ENCODE data around the gene IFNA5. TPM values are rescaled to one million over a fixed set of nuclear protein-coding genes. Genes with fewer than 3 reads are reported as not detected.

Gene IFNA5
- total RNA-seq (2016; rRNA removed; fragmentation: Illumina TruSeq; extraction: Trizol), result not detected in 2 replicates
- total RNA-seq (2016; cell fraction: cytosol; rRNA removed; fragmentation: Illumina TruSeq; extraction: Trizol; ENCODE audit: low read depth), result not detected in 2 replicates
- not detected in 2 replicates for total RNA-seq (2016; cell fraction: insoluble cytoplasmic fraction; rRNA removed; fragmentation: Illumina TruSeq; extraction: Trizol)
- not detected in 2 replicates for total RNA-seq (2016; cell fraction: membrane; rRNA removed; fragmentation: Illumina TruSeq; extraction: Trizol)
- total RNA-seq (2016; cell fraction: nucleus; rRNA removed; fragmentation: Illumina TruSeq; extraction: Trizol), result not detected in 2 replicates
- polyA plus RNA-seq (2011; rRNA removed), result not detected in 2 replicates
- not detected in 2 replicates for polyA plus RNA-seq (2011; cell fraction: cytosol; rRNA removed)
- not detected in 2 replicates for polyA plus RNA-seq (2011; cell fraction: nucleus; rRNA removed)
- not detected in 2 replicates for polyA plus RNA-seq (2012)
- not detected in 2 replicates for polyA plus RNA-seq (2016; cell fraction: cytosol; fragmentation: Illumina TruSeq; extraction: Trizol; ENCODE audit: low read depth)
- not detected in 2 replicates for polyA plus RNA-seq (2016; cell fraction: insoluble cytoplasmic fraction; fragmentation: Illumina TruSeq; extraction: Trizol; ENCODE audit: low read depth)
- polyA plus RNA-seq (2016; cell fraction: membrane; fragmentation: Illumina TruSeq; extraction: Trizol; ENCODE audit: low read depth), result not detected in 2 replicates
- polyA plus RNA-seq (2016; cell fraction: nucleus; fragmentation: Illumina TruSeq; extraction: Trizol; ENCODE audit: insufficient read depth, low read depth), result not detected in 2 replicates
- not detected in 2 replicates for polyA minus RNA-seq (2011; rRNA and poly(A)+ RNA removed; ENCODE audit: low replicate concordance)
- not detected in 2 replicates for polyA minus RNA-seq (2011; cell fraction: cytosol; rRNA and poly(A)+ RNA removed)
- polyA minus RNA-seq (2011; cell fraction: nucleus; rRNA and poly(A)+ RNA removed), result 0.50 TPM in 1 of 2 replicates, not detected in the other
- percentile 28 among the genes with signal in this experiment for Bru-seq, nascent RNA
- percentile 29 among the genes with signal in this experiment for BruChase-seq, experiment 1, labeled RNA remaining after a 6-hour chase
- percentile 47 among the genes with signal in this experiment for BruChase-seq, experiment 2, labeled RNA remaining after a 2-hour chase
- long read RNA-seq, experiment 1, result 0 reads
- long read RNA-seq, experiment 2, result 0 reads

GRCh38 chr9:21305213-21305612, at the start of gene IFNA5:
Gene IFNA5 (minus strand): TSS chr9:21305313. CDS start chr9:21305256, 57 bp downstream.
- ChIA-PET CTCF (ENCODE audit: low intra/inter-chr PET ratio, low total read pairs) (no interaction called here), POLR2A (no interaction called here)
- no peak within 1 kb of the TSS for H3K27ac ChIP-seq (ENCODE audit: extremely low read length, insufficient read depth, low read length)
- DNase-seq (ENCODE audit: low spot score) (no peak), ATAC-seq (no peak), FAIRE-seq (no peak)
- H3K36me3 ChIP-seq (replicated peaks in 1 of 2; ENCODE audit: control insufficient read depth in 1 of 2, insufficient read depth in 2 of 2, low read length in 2 of 2), result no peaks in the 10 kb centered on the region
- TF ChIP-seq ZNF883 (CRISPR knock-in tag; IDR thresholded peaks at IDR 0.05; ENCODE audit: not compliant biosample characterization) (no peak), ZNF18 (CRISPR knock-in tag; IDR thresholded peaks at IDR 0.05; ENCODE audit: insufficient replicate concordance) (no peak), TBP (CRISPR knock-in tag; IDR thresholded peaks at IDR 0.05) (no peak), ZNF501 (CRISPR knock-in tag; IDR thresholded peaks at IDR 0.05) (no peak)
- H3K27me3 ChIP-seq (ENCODE audit: control insufficient read depth in 1 of 2, insufficient read depth in 2 of 2, low read length in 2 of 2), result no peaks in the 10 kb centered on the region
- H2AFZ ChIP-seq (ENCODE audit: low read length), result no peak within 1 kb of the TSS
- no peaks in the 10 kb centered on the region for H3K9me3 ChIP-seq (ENCODE audit: low read length)
- H3K4me2 ChIP-seq (ENCODE audit: low read depth, low read length), result no peak within 1 kb of the TSS
- H3K4me3 ChIP-seq (replicated peaks in 1 of 3; ENCODE audit: insufficient read depth in 1 of 3, low read depth in 2 of 3, low read length in 3 of 3), result no peak within 1 kb of the TSS
- H3K4me1 ChIP-seq (ENCODE audit: insufficient read depth, low read length), result no peaks in the 10 kb centered on the region
- H3K79me2 ChIP-seq (ENCODE audit: insufficient read depth, low read length), result no peaks in the 10 kb centered on the region
- intact Hi-C loops (cut with micrococcal nuclease; ENCODE audit: unreplicated experiment) (loop anchor here (2.0 kb wide), 1 partner anchor 60 kb away; no protein-coding TSS in a partner anchor), in situ Hi-C loops (cut with HindIII; ENCODE audit: extremely low pct_ligation_motif_present, low pct_unique_long_range_greater_than_20kb) (no loop called here)
- H3K9ac ChIP-seq (ENCODE audit: insufficient read depth, low read depth, low read length), result no peak within 1 kb of the TSS
- 46% methylated on average over 2 of the region's 2 CpGs for WGBS (ENCODE audit: low lambda C conversion rate)
- no peaks in the 10 kb centered on the region for H4K20me1 ChIP-seq (ENCODE audit: insufficient read depth, low read length)
- no TSS peak for BruUV-seq (replicated peaks)

Measured in HepG2 (cell line).